Activated CD4-positive, alpha-beta T cell treated with anti-CD3 and anti-CD28 coated beads for 4 hours (primary cell): ENCODE data around the gene DUSP1.
"Not testable (repeated sequence)": the region's sequence is repeated elsewhere in the genome, so short reads cannot be mapped to it uniquely, and the experiment has no call there.

Source experiments
- DNase-seq, 2 donors: peaks; one replicate each; pipeline ENCODE4 v3.0.0-alpha.2; 2020

DUSP1 gene

DNA sequence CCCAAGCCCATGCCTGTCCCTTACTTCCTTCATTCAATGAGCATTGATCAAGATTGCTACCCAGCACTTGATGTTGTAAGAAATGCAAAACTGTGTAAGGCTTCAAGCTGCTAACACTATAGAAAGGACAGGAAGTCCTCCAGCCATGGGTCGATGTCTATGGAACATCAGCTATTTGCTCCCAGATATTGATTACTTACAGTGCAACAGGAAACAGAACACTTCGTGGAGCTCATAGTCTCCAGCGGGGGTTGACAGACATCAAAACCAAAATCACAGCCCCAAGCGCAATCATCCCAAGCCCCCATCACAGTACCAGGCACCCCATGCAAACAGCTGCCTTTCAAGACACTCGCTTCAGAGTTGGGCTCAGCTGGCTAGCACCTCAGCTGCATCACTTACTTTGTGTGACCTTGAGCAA, 26.8 kb upstream of the DUSP1 start:
- no peak for DNase-seq

DNA sequence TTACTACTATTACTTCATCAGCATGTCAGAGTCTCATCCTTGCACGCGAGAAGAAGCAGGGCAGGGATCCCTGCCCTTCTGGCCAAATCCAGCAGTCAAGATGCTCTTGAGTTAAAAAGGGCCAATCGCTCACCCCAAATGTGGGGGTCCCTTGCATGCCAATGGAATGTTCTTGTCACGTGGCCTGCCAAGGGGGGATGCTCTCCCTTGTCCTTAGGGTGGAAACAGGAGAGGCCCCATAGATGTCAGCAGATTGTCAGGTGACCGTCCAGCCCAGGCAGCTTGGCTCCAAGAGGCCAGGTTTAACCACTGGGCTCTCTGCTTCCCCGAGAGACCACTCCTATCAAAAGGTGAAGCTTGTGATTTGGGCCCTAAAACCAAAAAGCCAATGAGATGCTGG, 25.3 kb upstream of the DUSP1 start:
- no peak for DNase-seq

DNA sequence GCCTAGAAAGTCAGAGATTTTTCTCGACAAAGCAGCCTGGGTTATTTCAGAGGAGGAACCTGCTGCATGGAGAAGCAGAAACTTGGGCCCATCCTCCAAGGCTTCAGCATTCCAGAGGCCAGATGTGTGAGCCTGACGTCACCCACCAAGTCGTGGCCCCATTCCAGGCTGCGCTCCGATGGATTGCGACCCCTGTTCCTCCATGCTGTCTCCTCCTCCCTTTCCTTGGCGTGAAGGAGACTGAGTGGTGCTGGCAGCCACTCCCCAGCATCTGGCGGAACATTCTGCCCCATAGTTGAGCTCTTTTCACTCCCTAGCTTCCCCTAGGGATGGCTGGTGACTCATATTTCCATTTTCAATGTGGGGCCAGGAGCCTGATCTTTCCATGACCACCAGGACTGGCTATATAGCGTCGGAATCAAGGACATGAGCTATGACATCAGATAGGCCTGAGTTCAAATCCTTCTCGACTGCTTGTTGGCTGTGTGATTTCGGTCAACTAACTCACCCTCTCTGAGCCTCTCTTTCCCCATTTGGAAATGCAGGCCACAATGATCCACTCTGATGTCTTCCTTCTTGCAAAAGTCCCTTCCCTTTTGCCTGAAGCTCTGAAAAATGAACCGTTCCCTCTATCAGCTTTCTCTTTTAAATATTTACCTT, 24.5 kb upstream of the DUSP1 start:
- DNase-seq: no peak

DNA sequence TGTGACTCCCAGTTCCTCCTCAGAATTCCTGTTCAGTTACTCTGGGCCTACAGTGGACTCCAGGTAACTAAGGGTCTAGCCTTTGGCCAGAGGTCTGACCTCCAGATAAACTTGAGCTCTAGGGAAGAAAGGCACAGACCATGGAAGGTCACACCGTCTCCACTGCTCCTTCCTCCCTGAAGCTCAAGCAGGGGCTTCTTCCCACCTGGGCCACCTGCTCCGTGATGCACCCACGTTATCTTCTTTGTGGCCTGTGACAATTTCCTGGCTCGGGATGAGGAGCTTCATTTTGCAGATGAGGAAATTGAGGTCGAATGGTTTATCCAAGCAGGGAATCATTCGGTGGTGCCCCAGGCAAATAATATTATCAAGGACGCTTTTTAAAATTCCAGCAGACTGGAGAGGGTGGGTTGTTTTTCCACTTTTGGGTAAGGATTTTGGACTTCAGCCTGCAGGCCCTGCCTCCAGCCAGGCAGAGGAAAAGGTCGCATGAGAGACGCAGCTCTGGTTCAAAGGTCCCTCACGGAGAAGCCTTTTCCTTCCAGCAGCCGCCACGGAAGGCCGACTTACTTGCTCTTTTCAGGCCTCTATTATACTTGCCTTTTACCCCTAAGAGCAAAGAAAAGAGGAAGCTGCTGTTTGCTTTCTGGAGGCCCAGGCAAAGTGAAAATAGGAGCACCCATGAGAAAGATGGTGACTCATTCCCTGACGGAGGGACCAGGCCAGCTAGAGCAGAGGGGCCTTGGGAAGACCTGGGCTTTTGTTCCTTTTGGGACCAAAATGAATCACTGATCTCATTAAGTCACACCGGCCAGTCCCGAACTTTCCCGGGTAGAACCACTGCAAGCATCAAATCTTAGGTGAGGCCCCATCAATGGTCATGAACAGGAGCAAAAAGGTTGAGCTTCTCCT, 22.8 kb upstream of the DUSP1 start:
- DNase-seq: no peak

DNA sequence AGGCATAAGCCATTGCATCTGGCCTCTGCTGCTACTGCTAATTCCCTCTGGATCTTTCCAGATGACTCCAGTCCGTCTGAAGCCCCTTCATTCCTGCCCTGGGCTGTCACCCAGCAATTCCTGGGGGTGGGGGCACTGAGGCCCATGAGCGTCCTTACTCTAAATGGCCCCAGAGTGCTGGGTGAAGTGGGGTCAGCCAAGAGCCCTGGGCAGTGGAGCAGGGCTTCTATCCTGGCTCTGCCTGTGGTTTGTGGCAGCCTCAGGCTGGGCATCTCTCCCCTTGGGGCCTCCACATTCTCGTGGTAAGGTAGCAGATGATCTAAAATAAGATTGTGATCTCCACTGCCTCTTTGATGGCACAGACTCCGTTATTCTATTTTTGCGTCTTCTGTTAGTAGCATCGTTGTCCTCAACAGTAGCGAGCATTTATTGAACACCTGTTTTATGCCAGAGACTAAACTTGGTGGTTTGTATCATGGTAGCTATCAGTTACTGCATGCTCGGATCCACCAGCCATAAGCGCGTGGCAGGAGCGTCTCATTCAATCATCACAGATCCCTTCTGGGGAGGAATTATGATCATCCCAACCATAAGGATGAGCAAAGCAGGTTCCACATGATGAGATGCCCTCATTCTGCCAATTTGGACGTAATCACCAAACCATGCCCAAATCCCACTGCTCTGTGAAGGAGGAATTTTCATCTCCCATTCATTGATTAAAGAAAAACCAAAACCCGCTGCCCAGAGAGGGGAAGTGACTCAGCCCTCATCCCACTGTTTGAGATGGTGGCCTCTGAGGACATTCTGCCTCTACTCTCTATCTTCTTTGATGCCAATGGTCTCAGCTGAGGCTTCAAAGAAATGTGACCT, 21.9 kb upstream of the DUSP1 start:
- DNase-seq: no peak

DNA sequence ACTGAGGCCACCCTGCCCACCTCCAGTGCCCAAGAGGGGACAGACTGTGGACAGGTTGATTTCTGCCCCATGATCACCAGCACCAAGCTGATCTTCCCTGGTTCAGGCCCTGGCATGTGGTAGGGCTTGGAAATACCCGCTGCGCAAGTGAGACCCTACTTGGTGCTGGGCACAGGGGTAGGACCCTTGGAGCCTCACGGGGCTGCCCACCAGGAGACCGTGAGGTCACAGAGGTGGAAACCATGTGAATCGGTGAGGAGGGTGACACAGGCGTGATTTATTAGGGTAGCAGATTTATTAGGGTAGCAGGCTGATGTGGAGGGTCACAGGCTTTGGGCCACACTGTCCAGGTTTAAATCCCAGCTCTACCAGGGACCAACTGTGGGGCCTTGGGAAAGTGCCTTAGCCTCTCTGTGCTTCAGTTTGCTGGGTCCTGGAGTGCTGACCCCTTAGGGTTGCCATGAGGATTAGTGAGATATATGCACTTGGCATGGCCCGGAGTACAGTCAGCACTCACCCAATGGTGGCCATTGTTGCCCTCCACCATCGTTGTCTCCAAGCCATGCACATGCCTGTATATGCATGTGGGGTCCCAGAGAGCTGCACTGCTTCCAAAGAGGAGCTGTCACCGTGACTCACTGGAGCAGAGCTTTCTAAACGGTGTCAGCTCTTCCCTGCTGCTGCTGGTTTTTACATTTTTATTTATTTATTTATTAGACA, 20.9 kb upstream of the DUSP1 start:
- DNase-seq: no peak

DNA sequence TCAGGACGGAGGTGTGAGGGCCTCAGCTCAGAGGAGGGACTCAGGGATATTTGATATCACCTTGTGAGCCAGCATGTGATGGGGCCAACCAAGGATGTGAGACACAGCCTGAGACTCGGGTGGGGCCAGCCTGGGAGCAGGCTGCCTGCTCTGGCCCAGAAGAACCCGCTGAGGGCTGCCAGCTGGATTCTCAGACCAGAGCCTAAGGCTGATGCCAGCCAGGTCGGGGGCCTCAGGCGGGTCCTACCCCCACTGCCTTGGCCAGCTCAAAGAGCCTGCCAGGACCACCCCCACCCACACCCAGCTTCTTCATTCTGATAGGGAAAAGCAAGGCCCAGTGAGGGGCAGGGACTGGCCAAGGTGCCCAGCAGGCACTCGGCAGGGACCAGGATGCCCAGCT, 20.3 kb upstream of the DUSP1 start:
- no peak for DNase-seq

DNA sequence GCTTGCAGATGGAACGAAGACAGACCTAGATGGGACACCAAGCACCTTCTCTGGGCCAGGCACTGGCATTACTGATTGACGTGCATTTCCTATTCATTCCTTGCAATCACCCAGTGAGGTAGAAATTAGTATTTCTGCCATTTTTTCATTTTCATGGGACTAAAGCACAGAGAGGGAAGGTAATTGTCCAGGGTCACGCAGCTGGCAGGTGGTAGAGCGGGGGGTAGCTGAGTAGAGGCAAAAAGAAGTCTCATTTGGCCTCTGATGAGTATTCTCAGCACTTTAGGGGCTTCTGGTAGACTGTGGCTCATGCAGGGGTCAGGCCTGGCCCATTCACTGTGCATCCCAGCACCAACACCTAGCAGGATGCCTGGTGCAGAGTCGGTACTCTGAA, 19.5 kb upstream of the DUSP1 start:
- DNase-seq: no peak

DNA sequence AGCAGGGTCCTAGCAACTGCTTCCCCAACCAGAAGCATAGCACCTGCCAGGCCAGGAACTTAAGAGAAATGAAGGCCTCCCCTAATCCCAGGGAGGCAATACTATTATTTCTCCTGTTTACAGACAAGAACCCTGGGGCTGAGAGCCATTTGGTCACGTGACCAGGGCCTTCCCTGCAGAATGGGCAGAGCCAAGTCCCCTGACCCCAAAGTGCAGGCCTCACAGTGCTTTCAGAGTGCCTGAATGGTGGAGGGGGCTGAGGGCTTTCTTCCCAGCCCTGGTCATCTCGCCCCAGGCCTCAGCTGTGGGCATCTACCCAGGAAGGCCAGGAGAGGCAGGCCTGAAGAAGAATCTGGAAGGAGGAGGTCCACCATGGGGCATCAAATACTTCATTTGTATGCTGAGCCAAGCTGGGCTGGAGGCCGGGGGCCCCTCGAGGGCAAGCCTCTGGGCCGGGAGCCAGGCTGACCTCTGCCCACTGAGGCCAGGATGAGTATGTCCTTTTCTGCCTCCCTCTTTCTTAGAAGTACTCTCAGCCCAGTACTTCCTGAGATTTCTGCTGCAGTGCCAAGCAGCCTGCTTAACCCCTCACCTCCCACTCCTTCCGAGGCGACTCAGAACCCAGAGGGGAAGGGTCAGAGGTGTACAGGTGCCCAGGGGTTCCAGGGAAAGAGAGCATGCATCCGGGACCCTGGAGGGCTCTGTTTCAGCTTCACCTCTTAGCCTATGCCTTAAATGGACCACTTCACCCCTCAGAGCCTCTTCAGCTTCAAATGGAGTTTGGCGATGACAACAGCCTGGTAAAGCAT, 18.9 kb upstream of the DUSP1 start:
- DNase-seq: no peak

DNA sequence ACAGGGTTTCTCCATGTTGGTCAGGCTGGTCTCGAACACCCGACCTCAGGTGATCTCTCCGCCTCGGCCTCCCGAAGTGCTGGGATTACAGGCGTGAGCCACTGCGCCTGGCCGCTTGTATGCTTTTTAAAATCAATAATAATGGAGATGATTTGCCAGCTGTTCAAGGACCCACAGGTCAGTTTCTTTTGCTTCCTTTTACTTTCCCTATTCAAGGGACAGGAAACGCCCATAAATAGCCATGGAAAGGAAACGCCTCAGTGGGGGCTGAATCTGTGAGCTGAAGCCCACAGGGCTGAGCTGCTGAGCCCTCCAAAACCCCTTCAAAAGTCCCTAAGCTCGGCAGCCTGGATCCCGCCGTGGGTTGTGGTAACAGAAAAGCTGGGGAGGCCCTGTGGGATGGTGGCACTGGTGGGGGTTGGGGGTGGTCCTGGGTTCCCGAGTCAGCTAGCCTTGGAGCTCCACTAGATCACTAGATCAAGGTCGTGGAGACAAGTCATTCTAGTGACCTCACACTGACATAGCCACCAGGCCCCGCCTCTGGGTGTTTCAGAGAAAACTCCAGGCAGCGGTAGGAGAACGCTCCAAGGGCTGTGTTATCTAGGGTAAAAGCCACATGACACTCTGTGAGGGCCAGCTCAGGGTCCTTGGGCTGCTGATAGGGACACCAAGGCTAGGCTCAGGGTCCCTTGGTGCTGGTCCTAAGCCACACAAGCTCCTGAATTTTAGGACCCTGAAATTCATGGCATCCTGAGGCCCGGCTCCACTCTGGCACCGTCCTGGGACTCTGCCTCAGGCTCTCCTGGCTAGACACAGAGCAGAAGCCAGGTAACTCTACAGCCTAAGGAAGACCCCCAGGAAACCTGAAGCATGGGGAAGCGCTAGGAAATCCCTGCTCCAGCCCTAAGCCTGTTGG, 18.0 kb upstream of the DUSP1 start:
- no peak for DNase-seq

DNA sequence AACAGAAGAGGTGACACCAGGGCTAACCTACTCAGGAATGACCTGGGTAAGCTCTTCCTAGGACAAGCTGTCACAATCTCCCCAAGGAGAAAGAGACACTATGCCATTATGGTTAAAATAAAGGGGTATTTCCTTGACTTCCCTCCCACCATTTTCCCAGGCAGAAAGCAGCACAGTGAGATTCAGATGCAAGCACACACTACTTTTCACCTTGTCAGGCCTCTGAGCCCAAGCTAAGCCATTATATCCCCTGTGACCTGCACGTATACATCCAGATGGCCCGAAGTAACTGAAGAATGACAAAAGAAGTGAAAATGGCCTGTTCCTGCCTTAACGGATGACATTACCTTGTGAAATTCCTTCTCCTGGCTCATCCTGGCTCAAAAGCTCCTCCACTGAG, 16.5 kb upstream of the DUSP1 start:
- not testable (repeated sequence) for DNase-seq

DNA sequence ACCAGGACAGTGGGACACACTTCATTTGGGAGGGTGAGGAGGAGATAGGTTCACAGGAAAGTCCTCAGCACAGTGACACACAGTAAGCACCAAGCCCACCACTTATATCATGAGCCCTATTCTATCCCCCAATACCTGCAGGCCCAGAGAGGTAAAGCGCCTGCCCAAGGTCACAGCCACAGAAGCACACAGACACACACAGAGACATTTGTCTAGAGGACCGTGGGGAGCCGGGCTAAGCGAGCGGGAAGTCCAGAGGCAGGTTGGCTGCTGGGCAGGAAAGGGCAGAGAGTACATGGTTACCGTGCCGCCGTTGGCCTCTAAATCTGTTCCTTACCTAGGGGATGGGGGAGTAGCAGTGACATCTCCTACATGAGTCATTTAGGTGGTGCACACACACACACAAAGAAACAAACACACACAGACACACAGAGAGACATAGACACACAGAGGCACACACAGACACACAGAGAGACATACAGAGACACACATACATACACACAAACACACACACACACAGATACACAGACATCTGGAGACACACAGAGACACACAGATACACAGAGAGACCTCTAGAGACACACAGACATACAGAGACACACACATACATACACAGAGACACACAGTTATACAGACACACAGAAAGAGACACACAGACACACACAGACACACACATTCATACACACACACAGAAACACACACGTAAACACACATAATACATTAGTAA, 15.9 kb upstream of the DUSP1 start:
- DNase-seq: no peak

DNA sequence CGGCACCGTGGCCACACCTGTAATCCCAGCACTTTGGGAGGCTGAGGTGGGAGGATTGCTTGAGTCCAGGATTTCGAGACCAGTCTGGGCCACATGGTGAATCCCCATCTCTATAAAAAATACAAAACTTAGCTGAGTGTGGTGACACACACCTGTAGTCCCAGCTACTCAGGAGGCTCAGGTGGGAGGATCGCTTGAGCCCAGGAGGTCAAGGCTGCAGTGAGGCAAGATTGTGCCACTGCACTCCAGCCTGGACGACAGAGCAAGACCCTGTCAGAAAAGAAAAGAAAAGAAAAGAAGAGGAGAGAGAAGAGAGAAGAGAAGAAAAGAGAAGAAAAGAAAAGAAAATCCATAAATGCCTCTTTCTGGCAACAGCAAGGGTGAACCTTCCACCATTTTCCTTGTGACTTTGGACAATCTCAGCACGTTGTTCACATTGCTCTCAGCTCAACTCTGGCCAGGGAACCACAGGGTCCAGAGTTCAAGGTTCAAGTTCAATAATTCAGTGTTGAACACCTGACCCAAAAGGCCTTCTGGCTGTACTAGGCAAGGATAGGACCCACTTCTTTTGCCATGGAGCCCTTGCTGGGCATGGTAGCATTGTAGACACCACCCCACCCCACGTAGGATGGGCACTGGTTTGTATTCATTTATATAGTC, 14.6 kb upstream of the DUSP1 start:
- no peak for DNase-seq

DNA sequence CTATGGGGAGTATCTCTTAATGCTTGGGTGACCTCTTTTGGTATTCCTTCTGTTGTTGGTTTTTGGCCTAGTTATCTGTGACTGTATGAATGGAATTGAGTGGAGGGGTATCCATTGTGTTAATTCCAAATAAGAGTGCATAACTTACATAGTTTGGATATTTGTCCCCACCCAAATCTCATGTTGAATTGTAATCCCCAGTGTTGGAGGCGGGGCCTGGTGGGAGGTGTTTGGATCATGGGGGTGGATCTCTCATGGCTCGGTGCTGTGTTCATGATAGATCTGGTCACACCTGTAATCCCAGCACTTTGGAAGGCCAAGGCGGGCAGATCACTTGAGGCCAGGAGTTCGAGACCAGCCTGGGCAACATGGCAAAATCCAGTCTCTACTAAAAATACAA, 13.2 kb upstream of the DUSP1 start:
- not testable (repeated sequence) for DNase-seq

DNA sequence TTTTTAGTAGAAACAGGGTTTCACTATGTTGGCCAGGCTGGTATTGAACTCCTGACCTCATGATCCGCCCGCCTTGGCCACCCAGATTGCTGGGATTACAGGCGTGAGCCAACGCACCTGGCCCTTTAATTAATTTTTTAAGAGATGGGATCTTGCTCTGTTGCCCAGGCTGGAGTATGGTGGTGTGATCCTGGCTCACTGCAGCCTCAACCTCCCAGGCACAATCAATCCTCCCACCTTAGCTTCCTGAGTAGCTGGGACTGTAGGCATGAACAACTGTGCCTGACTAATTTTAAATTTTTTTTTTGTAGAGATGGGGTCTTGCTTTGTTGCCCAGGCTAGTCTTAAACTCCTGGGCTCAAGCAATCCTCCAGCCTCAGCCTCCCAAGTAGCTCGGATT, 12.3 kb upstream of the DUSP1 start:
- DNase-seq: not testable (repeated sequence)

DNA sequence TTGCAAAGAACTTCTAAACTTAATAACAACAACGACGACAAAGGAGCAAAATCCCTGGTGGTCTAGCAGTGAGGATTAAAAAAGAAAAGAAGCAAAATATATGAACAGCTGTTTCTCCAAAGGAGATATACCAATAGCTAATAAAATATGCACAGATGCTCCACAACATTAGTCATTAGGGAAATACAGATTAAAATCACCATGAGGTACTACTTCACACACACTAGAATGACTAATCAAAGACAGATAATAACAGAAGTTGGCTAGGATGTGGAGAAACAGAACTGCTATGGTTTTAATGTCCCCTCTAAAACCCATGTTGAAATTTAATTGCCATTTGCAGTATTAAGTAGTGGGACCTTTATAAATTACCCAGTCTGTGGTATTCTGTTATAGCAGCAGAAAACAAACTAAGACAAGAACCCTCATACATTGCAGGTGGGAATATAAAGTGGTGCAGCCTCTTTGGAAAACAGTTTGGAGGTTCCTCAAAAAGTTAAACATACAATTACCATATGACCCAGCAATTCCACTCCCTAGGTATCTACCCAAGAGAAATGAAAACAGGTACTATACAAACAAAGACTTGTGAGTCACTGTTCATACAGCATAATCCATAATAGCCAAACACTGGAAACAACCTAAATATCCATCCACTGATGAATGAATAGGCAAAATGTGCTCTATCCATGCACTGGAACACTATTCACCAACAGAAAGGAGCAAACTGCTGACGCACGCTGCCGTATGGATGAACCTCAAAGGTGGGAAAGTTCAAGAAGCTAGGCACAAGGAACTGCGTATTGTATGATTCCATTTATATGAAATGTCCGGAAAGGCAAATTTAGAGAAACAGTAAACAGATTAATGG, 11.4 kb upstream of the DUSP1 start:
- no peak for DNase-seq

DNA sequence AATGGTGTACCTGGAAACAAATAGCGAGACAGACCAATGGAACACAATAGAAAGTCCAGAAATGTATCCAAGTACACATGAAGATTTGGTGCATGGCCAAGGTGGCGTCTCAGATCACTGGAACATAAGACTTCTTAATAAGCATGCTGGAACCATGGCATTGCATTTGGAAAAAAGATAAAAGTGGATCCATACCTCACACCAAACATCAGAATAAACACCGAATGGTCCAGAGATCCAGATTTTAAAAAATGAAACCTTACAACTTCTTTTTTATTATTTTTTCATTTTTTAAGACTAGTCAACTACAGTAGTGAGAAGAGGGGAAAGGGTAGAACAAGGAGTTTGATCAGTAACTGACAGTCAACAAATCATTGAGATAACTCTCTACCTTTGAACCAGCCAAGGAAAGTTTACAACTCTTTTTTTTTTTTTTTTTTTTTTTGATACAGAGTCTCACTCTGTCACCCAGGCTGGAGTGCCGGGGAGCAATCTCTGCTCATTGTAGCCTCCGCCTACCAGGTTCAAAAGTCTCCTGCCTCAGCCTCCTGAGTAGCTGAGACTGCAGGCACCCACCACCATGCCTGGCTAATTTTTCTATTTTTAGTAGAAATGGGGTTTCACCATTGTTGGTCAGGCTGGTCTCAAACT, 8.8 kb upstream of the DUSP1 start:
- DNase-seq: no peak
